ENCODE results near the gene ITPRIPL2. TPM values are rescaled to one million over a fixed set of nuclear protein-coding genes. Genes with fewer than 3 reads are reported as not detected.
A peak's percentile ranks its signal among the peaks of the same experiment; 100 is the strongest.

Gene ITPRIPL2
- total and polyA plus RNA-seq, 3 donors from 2014 or later = 8.5 to 24.6 (median 15.7) TPM

- no peaks in the 10 kb centered on the region for H3K36me3 ChIP-seq (ENCODE audit: low read depth, missing control alignments)
- H3K4me1 ChIP-seq = no peaks in the 10 kb centered on the region
- intact Hi-C loops (cut with DNase I; ENCODE audit: low total_unique reads) = no loop called here
- H3K27me3 ChIP-seq = no peaks in the 10 kb centered on the region
- H3K9me3 ChIP-seq = no peaks in the 10 kb centered on the region
- DNase-seq = no peak
- no peak overlapping the region for H3K27ac ChIP-seq
- TF ChIP-seq CTCF (IDR thresholded peaks at IDR 0.05) (no peak), POLR2A (IDR thresholded peaks at IDR 0.05) (no peak)
- WGBS, 2 donors = 65 to 74% methylated on average over 10 of the region's 10 CpGs
- H3K4me3 ChIP-seq = no peak overlapping the region
Measured at GRCh38 chr16:19136549-19137196, 22.9 kb downstream of the ITPRIPL2 start.

DNA sequence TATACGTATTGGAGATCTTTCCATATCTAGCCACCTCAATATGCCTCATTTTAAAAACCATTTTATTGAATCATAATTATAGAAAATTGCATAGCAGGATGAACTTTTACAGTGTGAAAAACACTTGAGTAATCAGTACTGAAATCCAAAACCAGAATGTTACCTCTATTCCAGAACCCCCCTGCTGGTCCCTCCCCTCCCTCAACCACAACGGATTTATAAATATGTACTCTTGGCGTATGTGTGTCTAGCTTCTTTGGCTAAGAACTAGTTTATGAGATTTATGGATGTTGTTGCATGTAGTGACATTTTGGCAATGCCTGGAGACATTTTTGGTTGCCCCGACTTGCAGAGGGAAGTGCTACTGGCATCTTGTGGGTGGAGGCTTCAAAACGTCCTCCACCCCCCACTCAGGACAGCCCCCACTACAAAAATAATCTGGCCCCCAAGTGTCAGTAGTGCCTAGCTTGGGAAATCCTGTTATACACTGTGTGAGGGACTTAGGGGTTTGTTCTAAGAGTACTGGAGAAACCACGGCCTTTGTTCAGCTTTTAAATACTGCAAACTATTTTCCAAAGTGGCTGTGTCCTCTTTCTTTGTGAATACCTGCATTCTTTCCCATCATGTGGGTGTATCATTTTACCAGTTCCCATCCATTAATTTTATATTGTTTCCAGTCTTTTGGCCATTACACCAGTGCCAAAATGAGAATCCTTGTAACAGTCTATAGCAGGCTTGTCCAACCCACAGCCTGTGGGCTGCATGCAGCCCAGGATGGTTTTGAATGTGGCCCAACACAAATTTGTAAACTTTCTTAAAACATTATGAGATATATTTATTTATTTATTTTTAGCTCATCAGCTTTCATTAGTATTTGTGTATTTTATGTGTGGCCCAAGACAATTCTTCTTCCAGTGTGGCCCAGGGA lies 23.7 kb downstream of the ITPRIPL2 start:
- intact Hi-C loops (cut with DNase I; ENCODE audit: low total_unique reads) = no loop called here
- Histone ChIP-seq H3K4me3 (no peak overlapping the region), H3K4me1 (no peaks in the 10 kb centered on the region), H3K27me3 (no peaks in the 10 kb centered on the region), H3K9me3 (no peaks in the 10 kb centered on the region), H3K27ac (no peak overlapping the region), H3K36me3 (ENCODE audit: low read depth, missing control alignments) (no peaks in the 10 kb centered on the region)
- 51 to 65% methylated on average over 6 of the region's 6 CpGs for WGBS, 2 donors
- DNase-seq = no peak
- TF ChIP-seq POLR2A (IDR thresholded peaks at IDR 0.05) (no peak), CTCF (IDR thresholded peaks at IDR 0.05) (no peak)

DNA sequence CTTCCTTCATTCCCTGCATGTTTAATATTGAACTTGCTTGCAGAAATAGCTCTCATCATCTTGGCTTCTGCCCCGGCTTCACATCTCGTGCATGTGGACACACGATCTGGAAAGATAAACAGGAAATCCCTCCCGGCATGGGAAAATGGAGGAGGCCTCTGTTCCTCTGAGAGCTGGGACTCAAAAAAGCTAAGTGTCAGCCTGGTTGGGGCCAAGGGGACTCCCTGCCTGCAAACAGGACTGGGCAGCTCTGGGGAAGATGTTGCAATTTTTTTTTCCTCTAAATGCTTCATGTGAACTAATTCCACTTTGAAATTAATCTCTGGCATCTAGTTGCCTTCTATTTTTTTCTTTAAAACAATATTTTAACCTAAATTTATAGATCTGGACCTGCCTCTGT lies 24.8 kb downstream of the ITPRIPL2 start:
- Histone ChIP-seq H3K27ac (no peak overlapping the region), H3K36me3 (ENCODE audit: low read depth, missing control alignments) (no peaks in the 10 kb centered on the region), H3K27me3 (no peaks in the 10 kb centered on the region), H3K4me3 (no peak overlapping the region), H3K9me3 (no peaks in the 10 kb centered on the region), H3K4me1 (no peaks in the 10 kb centered on the region)
- 21 to 27% methylated on average over 4 of the region's 4 CpGs for WGBS, 2 donors
- TF ChIP-seq CTCF (IDR thresholded peaks at IDR 0.05) = no peak
- no peak for TF ChIP-seq POLR2A (IDR thresholded peaks at IDR 0.05)
- peak; percentile 53 for DNase-seq
- intact Hi-C loops (cut with DNase I; ENCODE audit: low total_unique reads) = no loop called here

GRCh38 chr16:19139436-19140091 lies 25.8 kb downstream of the ITPRIPL2 start:
- Histone ChIP-seq H3K27ac (no peak overlapping the region), H3K4me3 (no peak overlapping the region), H3K36me3 (ENCODE audit: low read depth, missing control alignments) (no peaks in the 10 kb centered on the region), H3K27me3 (no peaks in the 10 kb centered on the region), H3K4me1 (no peaks in the 10 kb centered on the region), H3K9me3 (no peaks in the 10 kb centered on the region)
- intact Hi-C loops (cut with DNase I; ENCODE audit: low total_unique reads) = no loop called here
- no peak for DNase-seq
- 80 to 85% methylated on average over 5 of the region's 5 CpGs for WGBS, 2 donors
- TF ChIP-seq CTCF (IDR thresholded peaks at IDR 0.05) = no peak

All from testis (tissue), 3 donors.